ENCODE results near the gene PRRC2B.

Gene PRRC2B

DNA sequence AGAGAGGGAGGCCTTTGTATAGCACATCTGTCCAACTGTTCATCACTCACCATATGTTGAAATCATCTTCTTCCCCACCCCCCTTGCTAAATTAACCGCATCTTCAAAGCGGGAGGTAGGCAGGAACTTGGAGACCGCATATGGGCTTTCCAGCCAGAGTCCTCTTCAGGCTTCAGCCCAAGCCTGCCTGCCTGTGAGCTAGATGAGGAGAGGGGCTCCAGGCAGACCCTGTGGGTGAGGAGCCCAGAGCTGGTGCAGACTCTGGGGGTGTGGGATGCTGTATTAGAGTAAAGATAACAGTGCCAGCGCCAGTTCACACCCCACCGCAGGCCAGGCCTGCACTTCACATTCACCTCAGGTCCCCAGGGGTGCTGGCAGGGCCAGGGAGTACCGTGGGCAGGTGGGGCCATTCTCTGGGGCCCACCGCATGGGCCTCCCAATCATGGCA lies 16.2 kb downstream of the PRRC2B start:
- DNase-seq, result peak; percentile 90

- no peak for DNase-seq
Observed at GRCh38 chr9:131411719-131412681, 18.1 kb downstream of the PRRC2B start.

DNA sequence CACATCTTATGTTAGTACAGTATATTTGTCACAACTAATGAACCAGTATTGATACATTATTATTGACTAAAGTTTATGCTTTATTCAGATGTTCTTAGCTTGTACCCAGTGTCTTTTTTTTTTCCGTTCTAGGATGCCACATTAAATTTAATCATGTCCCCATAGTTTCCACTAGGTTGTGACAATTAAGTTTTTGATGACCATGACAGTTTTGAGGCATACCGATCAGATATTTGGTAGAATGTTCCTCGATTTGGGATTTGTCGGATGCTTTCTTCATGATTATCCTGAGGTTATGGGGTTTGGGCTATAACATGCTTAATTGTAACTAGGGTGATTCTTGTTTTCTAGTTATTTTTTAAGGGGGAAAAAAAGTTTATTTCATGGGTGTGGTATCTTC lies 22.6 kb downstream of the PRRC2B start:
- no peak for DNase-seq

DNA sequence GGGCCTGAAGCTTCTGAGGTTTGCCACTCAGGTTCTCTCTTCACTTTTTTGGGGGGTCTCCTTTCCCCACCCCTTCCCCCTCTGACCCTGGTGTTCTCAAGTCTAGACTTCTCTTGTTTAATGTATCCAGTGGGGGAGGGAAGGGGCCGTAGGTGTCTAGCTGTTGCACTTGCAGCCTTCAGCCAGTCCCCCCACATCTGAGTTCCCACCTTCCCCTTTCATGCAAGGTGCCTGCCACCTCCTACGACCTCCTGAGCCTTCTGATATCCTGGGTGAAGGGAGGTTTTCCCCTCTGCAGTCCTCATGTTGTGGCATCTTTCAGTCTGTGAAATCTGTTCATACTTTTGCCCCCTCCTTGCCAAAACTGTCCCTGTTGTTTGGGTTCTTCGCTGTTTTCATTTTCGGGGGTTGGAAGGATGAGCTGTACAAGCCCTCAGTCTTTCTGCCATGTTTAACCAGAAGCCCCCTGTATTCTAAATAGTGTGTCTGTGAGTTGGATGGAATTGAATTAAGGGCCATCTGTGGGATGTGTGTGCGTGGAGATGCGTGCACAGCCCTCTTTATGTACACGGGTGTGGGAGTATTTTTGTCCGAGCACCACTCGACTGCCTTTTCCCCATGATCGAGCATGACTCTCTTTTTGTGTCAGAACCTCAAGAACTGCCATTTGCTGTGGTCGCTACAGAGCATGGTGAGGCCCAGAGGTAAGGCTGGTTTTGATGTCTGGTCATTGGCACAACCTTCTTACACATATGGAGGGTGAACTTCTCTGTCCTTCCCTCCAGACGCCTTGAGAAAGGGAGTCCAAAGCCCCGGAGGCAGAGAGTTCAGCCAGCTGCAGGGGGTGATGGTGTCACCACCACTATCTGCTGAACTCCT lies 23.6 kb downstream of the PRRC2B start:
- peak; percentile 24 for DNase-seq

DNA sequence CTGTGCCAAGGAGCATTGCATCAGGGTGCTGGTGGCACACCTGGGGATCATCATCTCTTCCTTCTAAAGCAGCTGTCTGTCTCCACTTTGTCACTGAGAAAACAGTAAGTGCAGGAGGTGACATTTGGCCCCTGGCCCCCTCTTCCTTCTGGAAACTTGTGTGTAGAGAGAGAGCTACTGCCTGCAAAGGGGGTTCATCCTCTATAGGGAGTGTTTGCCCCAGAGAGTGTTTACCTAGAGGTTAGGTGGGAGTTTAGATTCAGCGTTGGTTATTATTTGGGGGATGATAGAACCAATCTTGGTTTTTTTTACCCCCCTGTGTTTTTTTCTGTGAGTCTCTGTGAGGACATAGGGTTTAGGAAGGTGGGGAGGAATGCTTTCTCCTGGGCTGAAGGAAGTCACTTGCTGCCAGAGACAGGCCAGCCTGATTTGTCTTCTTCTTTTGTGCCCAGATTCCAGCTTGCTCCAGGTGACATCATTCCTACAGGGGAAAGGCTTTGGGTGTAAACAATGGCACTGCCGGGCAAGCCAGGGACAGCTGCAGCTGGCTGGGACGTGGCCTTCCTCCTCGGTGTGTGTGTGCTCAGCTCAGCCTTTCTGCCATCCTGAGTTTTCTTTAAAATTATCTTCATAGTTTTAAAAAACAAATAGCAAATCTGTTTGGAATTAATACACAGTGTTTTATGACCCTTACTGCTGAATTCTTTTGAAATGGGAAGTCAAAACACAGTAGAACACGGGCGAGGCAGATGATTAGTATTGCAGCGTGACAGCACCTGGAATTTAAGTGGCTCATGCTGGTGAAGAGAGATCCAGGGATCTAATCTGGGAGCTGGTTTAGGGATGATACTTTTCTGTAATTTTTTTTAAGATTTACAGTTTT lies 24.5 kb downstream of the PRRC2B start:
- DNase-seq, result no peak

DNA sequence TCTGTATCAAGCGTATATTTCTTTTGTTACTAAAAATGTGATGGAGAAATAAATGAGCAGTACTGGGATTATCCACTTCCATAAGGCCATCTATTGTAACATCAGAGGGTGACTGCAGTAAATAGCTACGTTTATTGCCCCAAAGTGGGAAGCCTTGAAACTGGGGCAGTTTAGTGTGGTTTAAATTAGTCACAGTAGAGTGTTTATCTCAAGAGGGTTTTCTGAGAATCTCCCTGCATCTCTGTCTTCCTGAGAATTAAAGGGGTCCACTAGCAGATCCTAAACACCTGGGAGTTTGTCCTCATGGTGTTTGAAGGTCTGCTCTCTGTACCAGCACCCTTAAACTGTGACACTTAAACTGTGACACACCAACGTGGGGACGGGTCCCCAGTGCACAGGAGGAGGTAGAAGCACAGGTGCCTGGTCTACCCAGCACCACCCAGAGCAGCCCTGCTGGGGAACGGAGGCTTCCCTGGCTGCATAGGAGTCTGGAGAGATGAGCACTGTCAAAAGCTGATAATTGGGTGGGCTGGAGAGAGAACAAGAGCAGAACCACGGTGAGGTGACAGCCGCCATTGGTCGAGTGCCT lies 25.2 kb downstream of the PRRC2B start:
- no peak for DNase-seq

- no peak for DNase-seq
Observed at GRCh38 chr9:131419716-131420115, 25.8 kb downstream of the PRRC2B start.

DNA sequence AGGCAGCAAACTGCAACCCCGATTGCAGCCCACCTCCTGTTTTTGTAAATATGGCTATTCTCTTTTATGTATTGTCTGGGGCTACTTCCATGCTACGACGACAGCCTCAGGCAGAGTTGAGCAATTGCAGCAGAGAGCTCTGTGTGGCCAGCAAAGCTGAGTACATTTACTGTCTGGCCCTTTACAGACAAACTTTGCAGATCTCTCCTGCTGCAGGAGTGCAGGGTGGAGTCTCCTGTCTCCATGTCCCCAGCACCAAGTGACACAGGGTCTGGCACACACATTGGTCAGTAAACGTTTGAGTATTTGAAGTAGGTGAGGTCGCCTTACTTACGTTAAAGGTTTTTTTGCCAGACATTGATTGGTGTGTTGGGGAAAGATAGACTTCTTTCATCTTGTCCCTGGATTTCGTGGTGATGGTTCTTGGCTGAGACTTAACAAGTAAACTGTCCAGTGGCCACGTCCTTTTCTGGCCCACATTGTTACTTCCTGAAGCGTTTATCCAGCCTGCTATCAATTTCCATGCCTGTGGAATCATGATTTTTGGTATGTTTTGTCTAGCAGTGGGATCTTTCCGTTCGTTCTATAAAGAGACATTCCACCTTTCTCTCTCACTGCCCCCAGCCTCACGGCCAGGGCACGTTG lies 27.2 kb downstream of the PRRC2B start:
- DNase-seq, result peak; percentile 15

GRCh38 chr9:131421691-131422090 lies 27.8 kb downstream of the PRRC2B start:
- no peak for DNase-seq

GRCh38 chr9:131422241-131422792 lies 28.4 kb downstream of the PRRC2B start:
- no peak for DNase-seq

- DNase-seq, result no peak
Observed at GRCh38 chr9:131423171-131423581, 29.3 kb downstream of the PRRC2B start.

DNA sequence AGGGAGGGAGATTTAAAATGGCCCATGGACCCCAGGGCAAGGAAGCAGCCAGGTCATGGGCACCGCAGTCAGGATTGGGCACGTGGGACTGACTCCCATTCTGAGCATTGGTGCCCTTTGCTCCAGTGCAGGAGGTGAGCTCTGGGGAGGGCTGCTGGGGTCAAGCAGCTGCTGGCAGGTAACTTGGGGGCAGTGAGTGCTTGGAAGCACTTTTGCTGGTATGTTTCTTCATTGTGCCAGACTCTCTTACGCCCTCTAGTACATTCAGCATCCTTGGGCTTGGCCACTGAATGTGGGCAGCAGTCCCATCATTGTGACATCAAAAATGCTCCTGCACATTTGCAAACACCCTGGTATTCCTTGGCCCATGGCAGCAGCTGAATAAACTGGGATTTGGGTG lies 32.7 kb downstream of the PRRC2B start:
- no peak for DNase-seq

- DNase-seq, result no peak
Observed at GRCh38 chr9:131429121-131430012, 35.5 kb downstream of the PRRC2B start.

DNA sequence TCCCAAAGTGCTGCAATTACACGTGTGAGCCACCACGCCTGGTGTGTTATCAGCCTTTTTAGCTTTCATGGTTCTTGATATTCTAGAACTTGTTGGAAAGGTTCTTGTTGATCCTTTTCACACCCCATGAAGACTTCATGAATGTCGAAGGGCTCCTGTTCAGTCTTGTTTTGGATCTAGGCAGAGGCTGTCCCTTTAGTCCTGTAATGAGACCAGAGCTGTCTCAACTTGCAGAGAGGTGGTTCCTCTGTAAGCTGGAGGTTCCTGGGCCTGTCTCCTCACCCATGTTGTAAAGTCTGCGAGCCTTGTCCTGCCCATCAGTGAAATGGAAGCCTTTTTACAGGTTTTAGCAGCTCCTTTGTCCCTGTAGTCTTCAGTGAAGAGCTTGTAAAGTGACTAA lies 38.2 kb downstream of the PRRC2B start:
- DNase-seq, result no peak

- DNase-seq, result peak; percentile 26
Observed at GRCh38 chr9:131432597-131433301, 38.9 kb downstream of the PRRC2B start.

GRCh38 chr9:131433302-131433854 lies 39.5 kb downstream of the PRRC2B start:
- DNase-seq, result no peak

- DNase-seq, result no peak
Observed at GRCh38 chr9:131434673-131435072, 40.8 kb downstream of the PRRC2B start.

GRCh38 chr9:131436376-131436775 lies 42.5 kb downstream of the PRRC2B start:
- DNase-seq, result no peak

- DNase-seq, result no peak
Observed at GRCh38 chr9:131436865-131437271, 43.0 kb downstream of the PRRC2B start.

Data from MV-4-11 (cell line).